Measurements from ENCODE around the gene FAM98B.
"Not testable (repeated sequence)": the region's sequence is repeated elsewhere in the genome, so short reads cannot be mapped to it uniquely, and the experiment has no call there.

The FAM98B gene

DNA sequence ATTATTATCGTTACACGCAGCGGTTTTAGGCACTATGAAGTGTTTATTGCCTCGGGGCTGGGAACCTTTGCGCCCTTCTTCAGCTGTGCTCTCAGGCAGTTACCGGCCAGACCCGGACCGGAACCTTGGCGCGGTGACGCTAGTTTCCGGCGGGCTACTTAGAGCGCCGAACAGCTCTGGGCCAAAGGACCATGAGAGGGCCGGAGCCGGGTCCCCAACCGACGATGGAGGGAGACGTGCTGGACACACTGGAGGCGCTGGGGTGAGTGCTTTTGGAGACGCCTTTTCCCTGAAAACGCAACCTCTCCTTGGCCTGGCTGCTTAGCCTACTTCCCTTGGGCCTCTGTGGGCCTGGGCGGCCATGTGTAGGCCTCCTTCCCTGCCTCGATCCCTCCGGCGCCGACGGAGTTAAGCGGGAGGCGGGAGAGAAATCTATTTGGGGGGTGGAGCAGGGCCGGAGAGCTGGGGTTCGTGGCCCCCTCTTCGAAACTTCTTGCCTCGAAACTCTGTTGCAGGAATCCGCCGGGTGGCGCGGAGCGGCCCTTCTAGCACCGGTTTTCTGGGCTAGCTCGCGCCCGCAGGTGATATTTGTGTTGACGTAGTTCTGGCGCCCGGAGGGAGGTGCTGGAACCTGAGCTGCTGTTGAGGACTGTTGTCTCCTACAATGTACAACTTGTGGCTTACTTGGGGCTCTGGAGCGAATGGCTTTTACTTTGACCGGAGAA is at the start of gene FAM98B:
TSS of gene FAM98B (plus strand) at position 157 of the 725 bp plus-strand sequence. CDS start at position 192, 35 bp downstream.
- peak; percentile 72 to 98 for DNase-seq

GRCh38 chr15:38406436-38406835 is 47.5 kb upstream of the FAM98B start:
- no peak for DNase-seq

- DNase-seq = no peak
These were observed 45.4 kb upstream of the FAM98B start for GRCh38 chr15:38408576-38408975.

DNA sequence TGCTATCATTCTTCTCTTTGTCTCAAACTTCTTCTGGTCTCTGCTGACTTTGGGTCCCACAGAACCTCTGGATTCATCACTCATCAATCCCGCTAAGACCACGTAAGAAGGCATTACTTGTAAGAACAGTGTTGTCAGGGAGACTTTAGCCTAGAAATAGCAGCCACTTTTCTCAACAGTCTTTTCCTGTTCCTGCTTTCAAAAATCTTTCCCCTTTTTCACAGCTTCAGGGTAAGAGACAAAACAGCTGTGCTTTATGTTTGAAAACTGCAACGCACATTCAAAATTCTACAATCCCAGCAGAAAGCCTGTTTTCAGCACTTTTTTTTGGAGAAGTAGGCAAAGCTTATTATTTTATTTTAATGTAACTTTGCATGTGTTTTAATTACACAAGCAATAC is 42.0 kb upstream of the FAM98B start:
- DNase-seq = peak in 1 of 2 donors; percentile 9

DNA sequence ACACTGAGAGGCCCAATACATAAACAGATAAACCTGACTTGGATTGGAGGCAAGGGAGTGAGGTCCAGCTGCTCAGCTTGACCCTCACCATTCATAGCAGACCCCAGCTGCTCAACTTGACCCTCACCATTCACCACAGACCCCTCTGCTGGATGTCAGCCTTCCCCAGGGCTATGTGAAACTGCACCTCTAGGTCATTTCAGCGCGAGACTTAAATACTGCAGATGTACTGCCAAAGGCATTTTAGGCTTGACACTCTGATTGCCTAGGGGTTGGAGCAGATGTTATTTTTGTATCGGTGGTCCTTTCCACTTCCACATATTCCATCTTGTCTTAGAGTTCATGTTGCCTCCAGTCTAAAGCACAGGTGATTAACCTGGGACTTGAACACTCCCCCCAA is 41.5 kb upstream of the FAM98B start:
- no peak for DNase-seq

GRCh38 chr15:38414357-38414756 is 39.6 kb upstream of the FAM98B start:
- DNase-seq = peak; percentile 46 to 65

DNA sequence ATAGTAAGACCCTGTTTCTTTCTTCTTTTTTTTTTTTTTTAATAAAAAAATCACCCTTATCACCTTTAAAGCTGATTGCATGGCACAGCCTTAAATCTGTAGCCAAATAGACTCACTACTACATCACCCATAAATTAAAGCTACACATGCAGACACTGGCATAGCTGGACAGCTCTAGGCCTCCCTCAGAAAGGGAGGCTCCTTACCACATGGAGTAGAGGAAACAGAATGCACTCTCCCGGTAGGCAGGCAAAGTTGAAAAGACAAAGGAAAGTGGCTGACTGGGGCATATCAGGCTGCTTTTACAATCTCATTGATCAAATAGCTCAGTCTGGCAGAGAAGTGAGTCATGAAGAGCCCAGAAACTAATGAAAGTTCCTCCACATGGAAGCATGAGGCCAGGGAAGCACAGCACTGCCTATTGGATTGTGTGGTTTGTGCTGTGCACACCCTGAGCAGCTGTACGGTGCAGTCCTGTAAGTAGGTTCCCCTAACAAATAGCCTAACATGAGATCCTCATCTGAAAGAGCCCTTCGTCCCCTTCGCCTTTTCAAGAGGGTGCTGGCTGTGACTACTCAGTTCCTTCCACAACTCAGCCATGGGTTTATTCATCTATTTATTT is 32.7 kb upstream of the FAM98B start:
- DNase-seq = no peak

DNA sequence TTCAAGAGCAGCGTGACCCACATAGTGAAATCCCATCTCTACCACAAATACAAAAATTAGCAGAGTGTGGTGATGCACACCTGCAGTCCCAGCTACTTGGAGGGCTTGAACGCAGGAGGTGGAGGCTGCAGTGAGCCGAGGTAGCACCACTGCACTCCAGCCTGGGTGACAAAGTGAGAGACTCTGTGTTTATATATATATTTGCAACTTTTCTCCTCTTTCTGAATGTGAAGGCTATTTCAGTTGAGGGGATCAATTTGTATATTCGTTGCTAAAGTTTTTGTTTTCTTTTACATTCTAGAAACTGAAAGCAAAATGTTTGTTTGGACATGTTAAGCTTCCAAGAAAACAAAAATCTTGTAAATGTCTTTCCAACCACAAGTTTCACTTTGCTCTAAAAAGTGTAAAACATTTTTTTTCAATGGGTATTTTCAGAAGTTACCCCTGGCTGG is 29.8 kb upstream of the FAM98B start:
- no peak for DNase-seq

DNA sequence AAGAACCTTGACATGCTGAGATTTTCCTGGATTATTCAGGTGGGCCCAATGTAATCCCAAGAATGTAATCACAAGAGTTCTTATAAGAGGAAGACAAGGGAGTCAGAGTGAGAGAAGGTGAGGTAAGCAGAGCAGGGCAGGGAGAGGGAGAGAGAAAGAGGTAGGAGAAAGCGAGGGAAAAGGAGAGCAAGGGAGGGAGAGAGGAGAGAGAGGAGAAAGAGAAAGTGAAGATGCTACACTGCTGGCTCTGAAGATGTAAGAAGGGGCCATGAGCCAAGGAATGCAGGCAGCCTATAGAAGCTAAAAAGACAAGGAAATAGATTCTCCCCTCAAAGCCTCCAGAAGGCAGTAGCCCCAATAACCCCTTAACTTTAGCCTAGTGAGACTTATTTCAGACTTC is 28.7 kb upstream of the FAM98B start:
- DNase-seq = no peak

- no peak for DNase-seq
These were observed 26.5 kb upstream of the FAM98B start for GRCh38 chr15:38427380-38427779.

DNA sequence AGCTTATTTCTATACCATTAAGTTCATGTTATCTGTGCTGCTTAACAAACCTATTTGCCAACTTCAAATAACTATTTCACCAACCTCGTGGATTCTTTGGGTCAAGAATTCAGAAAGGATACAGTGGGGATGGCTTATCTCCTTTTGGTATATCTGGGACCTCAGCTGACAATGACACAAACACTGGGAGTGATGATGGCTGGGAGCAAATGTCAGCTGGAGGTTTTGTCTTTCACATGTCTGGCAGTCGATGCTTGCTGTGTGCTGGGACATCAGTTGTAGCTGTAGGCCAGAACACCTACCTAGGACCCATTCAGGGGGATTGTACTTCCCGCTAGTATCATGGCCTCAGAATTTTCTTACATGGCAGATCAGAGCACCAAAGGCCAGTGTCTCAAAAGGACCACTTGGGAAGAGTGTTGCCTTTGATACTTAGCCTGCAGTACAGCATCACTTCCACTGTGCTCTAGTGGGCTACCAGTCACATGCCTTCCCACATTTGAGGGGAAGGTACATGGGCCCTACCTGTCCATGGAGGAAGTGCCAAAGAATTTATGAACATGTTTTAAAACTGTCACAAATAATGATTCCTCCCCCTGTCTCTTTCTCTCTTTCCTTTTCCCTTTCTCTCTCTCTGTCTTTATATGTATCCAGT is 23.7 kb upstream of the FAM98B start:
- no peak for DNase-seq

GRCh38 chr15:38436993-38437392 is 16.9 kb upstream of the FAM98B start:
- no peak for DNase-seq

DNA sequence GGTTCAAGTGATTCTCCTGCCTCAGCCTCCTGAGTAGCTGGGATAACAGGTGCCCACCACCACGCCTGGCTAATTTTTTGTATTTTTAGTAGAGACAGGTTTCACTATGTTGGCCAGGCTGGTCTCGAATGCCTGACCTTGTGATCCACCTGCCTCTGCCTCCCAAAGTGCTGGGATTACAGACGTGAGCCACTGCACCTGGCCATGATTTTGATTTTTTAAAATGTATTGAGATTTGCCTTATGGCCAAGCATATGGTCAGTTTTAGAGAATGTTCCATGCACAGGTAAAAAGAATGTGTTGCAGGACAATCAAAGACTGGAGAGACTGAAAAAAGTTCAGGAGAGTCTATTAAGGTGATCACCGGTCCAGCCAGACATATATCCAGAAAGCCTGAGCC is 16.3 kb upstream of the FAM98B start:
- not testable (repeated sequence) for DNase-seq

DNA sequence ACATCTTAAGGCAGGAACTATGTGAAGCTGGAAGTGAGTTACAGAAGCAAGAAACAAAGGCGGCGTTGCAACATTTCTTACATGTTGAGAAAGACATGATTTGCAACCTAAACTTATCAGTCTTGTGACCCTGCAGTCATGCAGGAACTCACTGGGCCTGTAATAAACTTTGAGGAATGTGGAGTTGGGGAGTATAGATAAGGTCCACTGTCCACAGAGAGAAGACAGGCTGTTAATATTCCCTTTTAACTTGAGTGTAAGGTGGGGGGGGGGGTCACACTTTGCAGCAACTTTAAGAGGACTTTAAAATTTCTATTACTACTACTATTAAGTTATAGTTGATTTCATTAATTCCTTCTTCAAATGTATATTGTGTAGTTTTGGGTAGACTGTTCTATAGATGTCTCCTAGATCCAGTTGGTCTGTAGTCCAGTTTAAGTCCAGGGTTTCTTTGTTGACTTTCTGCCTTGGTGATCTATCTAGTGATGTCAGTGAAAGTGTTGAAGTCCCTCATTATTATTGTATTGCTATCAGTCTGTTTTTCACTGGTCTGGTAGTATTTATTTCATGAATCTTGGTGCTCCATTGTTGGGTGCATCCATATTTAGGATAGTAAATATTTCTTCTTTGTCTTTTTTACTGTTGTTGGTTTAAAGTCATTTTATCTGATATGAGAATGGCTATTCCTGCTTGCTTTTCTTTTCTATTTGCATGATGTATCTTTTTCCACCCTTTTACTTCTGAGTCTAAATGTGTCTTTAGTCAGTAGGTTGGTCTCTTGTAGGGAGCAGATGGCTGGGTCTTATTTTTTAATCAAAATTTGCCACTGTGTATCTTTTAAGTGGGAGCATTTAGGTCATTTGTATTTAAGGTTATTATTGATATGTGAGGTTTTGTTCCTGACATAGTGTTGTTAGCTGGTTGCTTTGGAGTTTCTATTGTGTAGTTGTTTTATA is 15.6 kb upstream of the FAM98B start:
- peak; percentile 91 for DNase-seq

- peak; percentile 81 to 84 for DNase-seq
These were observed 13.4 kb upstream of the FAM98B start for GRCh38 chr15:38440353-38441129.

DNA sequence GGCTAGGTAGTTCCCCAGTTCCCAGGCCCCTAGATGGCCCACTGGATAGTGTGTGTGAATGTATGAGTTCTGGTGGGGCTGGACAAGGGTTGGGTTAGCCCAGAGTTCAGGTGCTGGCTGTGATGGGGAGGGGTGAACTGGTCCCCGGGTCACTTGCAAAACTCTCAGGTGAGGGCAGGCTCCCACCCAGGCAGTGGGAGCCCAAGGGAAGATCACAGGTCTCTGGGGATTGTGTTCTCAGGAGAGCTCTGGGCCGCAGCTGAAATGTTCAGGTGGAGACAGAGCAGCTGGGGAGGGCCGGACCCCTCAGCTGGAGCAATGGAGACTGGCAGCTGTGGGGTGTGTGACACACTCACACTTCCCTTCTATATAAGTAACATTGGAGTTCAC is 12.8 kb upstream of the FAM98B start:
- DNase-seq = no peak

DNA sequence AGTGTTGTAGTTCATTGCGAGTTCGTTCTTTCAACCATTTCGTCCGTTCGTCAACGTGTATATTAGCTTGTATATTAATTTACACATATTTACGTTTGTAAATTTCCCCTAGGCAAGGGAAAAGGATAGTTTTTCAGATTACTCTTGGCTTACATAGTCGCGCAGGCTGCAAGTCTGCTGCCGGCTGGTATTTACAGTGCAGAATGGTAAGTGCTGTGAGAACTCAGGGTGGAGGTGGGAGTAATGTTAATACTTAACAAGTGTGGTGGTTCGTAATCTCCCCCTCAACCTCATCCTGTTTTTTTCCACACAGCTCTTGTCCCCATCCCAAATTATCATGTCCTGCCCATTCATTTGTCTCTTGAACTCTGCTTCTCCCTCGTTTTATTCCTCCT is 766 bp downstream of the FAM98B start:
- no peak for DNase-seq

- no peak for DNase-seq
These were observed 1.2 kb downstream of the FAM98B start for GRCh38 chr15:38455092-38455491.

GRCh38 chr15:38458646-38459045 is 4.7 kb downstream of the FAM98B start:
- no peak for DNase-seq

- DNase-seq = no peak
These were observed 5.6 kb downstream of the FAM98B start for GRCh38 chr15:38459480-38459879.

GRCh38 chr15:38460543-38460942 is 6.6 kb downstream of the FAM98B start:
- no peak for DNase-seq
